HG03571 (cell line): ENCODE measurements around the gene EDDM3A.
"Not testable (repeated sequence)": the region's sequence is repeated elsewhere in the genome, so short reads cannot be mapped to it uniquely, and the experiment has no call there.

Source experiments
- ATAC-seq: cut with Tn5 transposase; IDR thresholded peaks from one replicate; pipeline ENCODE4 v1.9.1; 2021; ENCODE audit not compliant: unreplicated experiment

Gene EDDM3A

GRCh38 chr14:20732979-20733635, 12.6 kb upstream of the EDDM3A start:
- ATAC-seq: no peak

DNA sequence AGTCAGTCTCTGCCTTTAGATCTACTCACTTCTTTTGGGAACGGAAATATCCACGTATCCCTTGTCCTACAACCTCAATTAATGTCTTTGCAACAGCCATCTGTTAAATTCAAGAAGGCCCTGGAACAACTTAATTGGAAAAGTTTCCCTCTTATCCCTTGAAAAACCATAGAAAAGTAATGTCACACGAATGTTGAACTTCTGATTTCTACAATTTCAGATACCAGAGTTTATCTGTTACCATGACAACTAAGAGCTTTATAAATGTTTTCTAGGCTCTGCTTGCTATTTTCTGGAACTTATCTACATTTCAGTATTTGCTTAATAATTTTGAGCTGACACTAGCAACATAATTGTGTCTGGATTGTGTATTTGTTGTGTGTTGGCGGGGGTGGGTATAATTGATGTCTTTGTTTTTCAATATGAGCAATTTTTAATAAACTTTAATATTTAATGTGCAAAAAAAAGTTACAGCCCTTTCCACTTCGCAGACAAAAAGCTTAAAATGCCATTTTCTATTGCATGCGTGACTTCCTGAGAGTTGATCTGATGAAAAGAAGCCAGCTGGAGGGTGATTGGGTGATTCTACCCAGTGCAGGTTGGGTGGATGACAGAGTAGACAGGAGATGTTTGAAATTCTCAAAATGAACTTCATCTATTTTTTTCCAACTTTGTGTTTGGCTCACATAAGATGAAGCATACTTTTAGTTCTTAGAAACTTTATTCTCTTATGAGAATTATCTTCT, 11.8 kb upstream of the EDDM3A start:
- no peak for ATAC-seq

DNA sequence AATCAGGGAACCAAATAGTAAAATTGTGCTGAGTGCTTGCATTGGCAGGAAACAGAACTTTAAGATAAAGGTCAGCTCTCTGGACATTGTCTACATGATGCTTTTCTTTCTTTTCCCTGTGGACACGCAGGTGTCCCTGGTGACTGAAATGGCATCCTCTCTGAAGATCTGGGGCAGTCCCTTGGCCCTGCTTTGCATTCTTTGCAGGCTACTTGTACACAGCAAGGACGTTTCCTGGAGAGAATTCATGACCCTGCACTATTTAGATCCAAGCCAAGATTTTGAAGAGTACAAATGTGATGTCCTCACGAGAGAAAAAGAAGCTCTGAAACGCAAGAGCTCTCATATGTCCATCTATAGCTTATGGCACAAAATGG, 11.3 kb upstream of the EDDM3A start:
- no peak for ATAC-seq

DNA sequence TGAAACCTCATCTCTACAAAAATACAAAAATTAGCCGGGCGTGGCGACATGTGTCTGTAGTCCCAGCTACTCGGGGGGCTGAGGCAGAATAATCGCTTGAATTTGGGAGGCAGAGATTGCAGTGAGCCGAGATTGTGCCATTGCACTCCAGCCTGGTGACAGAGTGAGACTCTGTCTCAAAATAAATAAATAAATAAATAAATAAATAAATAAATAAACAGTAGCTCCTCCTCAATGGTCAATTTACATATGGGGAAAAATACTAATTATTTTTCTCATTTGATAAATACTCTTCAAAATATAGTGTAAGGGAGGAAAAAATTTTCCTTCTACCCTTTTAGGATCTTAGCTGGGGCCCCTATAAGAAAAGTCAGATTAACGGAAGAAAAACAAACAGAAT, 7.4 kb upstream of the EDDM3A start:
- ATAC-seq: not testable (repeated sequence)

DNA sequence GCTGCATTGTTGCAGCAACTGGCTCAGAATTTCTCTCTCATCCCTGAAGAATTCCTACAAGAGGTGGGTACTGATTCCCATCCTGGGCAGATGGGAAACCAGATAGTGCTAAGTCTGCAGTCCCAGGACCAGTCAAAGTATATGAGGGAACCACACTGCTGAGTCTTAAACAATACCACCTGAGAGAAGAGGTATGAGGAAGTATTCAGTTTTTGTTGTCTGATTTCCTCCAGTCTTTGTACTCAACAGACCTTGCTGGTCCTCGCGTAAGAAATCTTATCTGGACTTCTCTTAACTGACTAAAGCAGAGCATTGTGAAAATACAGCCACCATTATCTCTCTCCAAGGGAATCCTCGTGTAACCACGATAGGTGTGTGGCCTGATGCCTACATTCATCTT, 3.6 kb upstream of the EDDM3A start:
- ATAC-seq: no peak

DNA sequence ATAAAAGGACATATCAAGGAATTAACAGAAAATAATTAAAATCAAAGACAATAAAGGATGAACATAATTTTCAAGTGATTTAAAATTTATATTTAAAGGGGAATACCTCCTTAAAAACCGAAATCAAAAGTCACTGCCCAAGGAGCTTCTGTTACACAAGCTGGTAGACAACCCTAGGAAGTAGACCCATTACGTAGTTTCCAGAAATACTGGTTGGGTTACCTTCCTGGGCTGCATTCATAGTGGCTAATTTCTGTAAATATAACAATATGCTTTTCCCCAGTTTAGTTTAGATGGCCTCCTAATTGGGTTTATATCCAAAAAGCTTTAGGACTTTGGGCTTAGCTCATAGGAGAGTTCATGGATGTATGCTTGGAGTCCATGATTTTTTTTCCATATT, 2.1 kb upstream of the EDDM3A start:
- no peak for ATAC-seq

- no peak for ATAC-seq
Observed at GRCh38 chr14:20746566-20746965, 879 bp downstream of the EDDM3A start.

- ATAC-seq: no peak
Observed at GRCh38 chr14:20748439-20748838, 2.8 kb downstream of the EDDM3A start.

DNA sequence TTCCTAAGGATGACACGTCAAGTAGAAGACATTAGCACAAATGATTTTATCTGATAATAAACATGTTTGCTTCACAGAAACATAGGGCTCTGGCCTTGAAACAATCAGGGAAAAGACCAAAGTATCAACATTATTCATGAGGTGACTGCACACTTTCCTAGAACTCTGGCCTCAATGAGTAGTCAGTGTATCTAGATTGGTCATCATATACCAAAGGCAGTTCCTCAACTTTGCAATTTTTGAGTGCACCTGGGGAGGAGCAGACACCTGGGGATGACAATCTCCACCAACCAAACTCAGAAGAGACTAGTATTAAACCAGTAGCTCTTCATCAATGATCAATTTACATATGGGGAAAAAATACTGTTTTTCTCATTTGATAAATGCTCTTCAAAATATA, 4.5 kb downstream of the EDDM3A start:
- no peak for ATAC-seq

- ATAC-seq: no peak
Observed at GRCh38 chr14:20751963-20752562, 6.4 kb downstream of the EDDM3A start.

- no peak for ATAC-seq
Observed at GRCh38 chr14:20754308-20754707, 8.6 kb downstream of the EDDM3A start.

GRCh38 chr14:20755037-20755436, 9.3 kb downstream of the EDDM3A start:
- no peak for ATAC-seq

DNA sequence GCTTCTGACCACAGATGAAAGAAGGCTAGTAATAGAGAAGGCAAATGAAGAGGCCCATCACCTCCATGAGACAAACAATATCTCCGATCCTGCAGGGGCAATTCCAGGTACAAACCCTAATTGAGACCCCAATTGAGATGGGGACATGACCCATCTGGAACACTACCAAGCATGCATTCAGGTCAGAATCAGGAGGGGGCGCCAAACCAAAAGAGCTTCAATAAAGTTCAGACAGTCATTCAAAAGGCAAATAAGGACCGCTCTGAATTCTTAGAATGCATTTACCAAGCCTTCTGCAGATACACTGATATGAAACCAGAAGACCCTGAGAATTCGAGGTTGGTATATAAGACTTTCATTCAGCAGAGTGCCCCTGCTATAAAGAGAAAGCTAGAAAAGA, 12.3 kb downstream of the EDDM3A start:
- ATAC-seq: no peak

- not testable (repeated sequence) for ATAC-seq
Observed at GRCh38 chr14:20759465-20759864, 13.8 kb downstream of the EDDM3A start.

DNA sequence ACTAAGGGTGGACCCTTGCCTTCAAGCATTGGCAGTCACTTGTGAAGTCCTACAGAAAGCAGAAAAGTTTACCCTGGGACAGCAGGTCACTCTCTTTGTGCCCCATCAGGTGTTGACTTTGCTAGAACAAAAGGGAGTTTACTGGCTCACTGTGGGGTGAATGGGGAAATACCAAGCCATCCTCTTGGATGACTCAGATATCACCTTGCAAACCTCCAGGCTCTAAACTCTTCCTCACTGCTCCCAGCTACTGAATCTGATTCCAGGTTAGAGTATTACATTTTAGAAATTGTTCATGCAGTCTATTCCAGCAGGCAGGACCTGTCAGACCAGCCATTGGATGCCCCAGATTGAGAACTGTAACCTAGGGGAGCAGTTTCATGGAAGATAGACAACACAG, 15.3 kb downstream of the EDDM3A start:
- ATAC-seq: no peak

DNA sequence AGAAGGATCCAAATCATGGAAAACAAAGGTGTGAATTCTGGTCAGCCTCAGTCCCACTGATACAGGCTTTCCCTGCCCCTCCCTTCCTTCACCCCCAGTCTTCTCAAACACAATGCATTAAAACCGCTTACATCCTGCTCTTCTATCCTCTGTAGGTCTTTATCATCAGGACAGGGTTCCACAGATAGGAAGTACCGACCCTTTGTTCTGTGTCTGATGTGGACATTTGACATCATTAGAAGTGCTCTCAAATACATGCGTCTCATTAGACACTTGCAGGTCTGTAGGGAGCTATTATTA, 22.9 kb downstream of the EDDM3A start:
- ATAC-seq: no peak

DNA sequence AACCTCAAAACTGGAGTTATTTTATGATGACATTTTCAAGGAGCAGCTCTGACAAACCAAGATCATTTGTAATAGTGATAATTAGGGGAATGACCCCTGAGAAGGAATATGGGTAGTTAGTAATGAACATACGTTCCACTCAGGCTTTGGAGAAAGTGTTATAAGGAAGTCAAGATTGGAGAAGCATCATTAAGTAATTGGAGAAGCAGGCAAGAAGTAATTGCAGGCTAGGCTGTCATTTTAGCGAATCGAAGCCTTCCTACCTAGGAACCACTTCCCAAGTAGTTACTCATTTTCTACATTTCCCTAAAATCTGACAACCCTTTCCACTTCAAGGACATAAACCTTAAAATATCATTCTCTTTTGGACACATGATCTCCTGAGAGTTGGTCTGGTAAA, 23.7 kb downstream of the EDDM3A start:
- no peak for ATAC-seq

GRCh38 chr14:20772650-20773049, 27.0 kb downstream of the EDDM3A start:
- ATAC-seq: no peak

- ATAC-seq: no peak
Observed at GRCh38 chr14:20774258-20774824, 28.7 kb downstream of the EDDM3A start.

GRCh38 chr14:20775043-20775442, 29.4 kb downstream of the EDDM3A start:
- ATAC-seq: no peak

DNA sequence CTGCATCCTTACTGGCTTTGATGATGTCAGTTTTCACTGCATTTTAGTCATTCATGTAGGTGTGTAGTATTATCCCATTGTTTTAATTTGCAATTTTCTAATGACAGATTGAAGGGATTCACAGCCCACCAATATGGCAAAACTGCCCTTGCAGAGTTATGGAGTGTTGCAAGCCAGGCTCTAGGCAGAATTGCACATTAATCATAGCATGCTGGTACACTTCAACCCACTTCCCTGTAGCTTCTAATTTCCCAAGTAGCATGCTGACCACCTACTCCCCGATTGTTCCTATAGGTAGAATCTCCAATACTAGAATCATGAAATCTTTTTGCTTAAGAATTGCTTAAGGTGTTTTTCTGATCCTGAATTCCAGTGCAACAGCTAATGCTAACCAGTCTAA, 30.2 kb downstream of the EDDM3A start:
- no peak for ATAC-seq

GRCh38 chr14:20781803-20782202, 36.1 kb downstream of the EDDM3A start:
- no peak for ATAC-seq
